Liver (tissue), 9 donors: ENCODE results near the gene PGA5. TPM values are rescaled to one million over a fixed set of nuclear protein-coding genes. Genes with fewer than 3 reads are reported as not detected.

Experiments used
- DNase-seq: peaks from one replicate; pipeline ENCODE4 v3.0.0-alpha.2; 2017; ENCODE audit warnings: low spot score
- H3K27ac ChIP-seq, 2 donors: one replicate each; pipeline ENCODE4 v1.7.0; 2013; ENCODE audit warnings: inconsistent platforms in 2 of 2, low read length in 2 of 2, control low read depth in 1 of 2, low read depth in 1 of 2, mild to moderate bottlenecking in 1 of 2
- H3K27me3 ChIP-seq, 4 donors: one replicate each; pipeline versions ENCODE4 v1.6.1 to v1.7.0; 2013; ENCODE audit warnings: low read length in 3 of 4, inconsistent platforms in 1 of 4, mild to moderate bottlenecking in 1 of 4, moderate library complexity in 1 of 4; ENCODE audit not compliant: control insufficient read depth in 4 of 4, insufficient read depth in 4 of 4
- H3K36me3 ChIP-seq, 4 donors: one replicate each; pipeline versions ENCODE4 v1.6.1 to v1.7.0; 2013; ENCODE audit warnings: low read length in 3 of 4, mild to moderate bottlenecking in 3 of 4, low read depth in 1 of 4, moderate library complexity in 1 of 4; ENCODE audit not compliant: control insufficient read depth in 4 of 4, insufficient read depth in 3 of 4
- H3K4me1 ChIP-seq, 4 donors: one replicate each; pipeline versions ENCODE4 v1.6.1 to v1.7.0; 2013; ENCODE audit warnings: low read length in 3 of 4, mild to moderate bottlenecking in 3 of 4, moderate library complexity in 1 of 4; ENCODE audit not compliant: control insufficient read depth in 4 of 4, insufficient read depth in 4 of 4
- H3K4me3 ChIP-seq, 3 donors: one replicate each; pipeline versions ENCODE4 v1.6.1 to v1.7.0; 2013; ENCODE audit warnings: low read length in 3 of 3, control low read depth in 1 of 3, low read depth in 1 of 3, mild to moderate bottlenecking in 1 of 3
- H3K9ac ChIP-seq, 2 donors: one replicate each; pipeline ENCODE4 v1.7.0; 2013; ENCODE audit warnings: low read length in 2 of 2, mild to moderate bottlenecking in 2 of 2, moderate library complexity in 2 of 2, control low read depth in 1 of 2, low read depth in 1 of 2
- H3K9me3 ChIP-seq, 4 donors: one replicate each; pipeline versions ENCODE4 v1.6.1 to v1.7.0; 2013; ENCODE audit warnings: low read length in 3 of 4; ENCODE audit not compliant: control insufficient read depth in 4 of 4
- CTCF ChIP-seq: fragments of 150-350 bp; IDR thresholded peaks from 2 replicates; pipeline ENCODE4 v1.5.1; 2017; ENCODE audit warnings: improper control_type of control experiment, low read depth, low read length; ENCODE audit not compliant: missing input control
- EGR1 ChIP-seq, 2 donors: IDR thresholded peaks; 2 replicates each; pipeline ENCODE4 v1.6.1; 2016 to 2018; ENCODE audit warnings: antibody characterized with exemption in 2 of 2, low read depth in 2 of 2
- FOXA1 ChIP-seq: IDR thresholded peaks from 2 replicates; pipeline ENCODE4 v1.6.1; 2016; ENCODE audit warnings: antibody characterized with exemption
- FOXA2 ChIP-seq: IDR thresholded peaks from 2 replicates; pipeline ENCODE4 v1.6.1; 2016; ENCODE audit warnings: antibody characterized with exemption
- GABPA ChIP-seq, 2 donors: IDR thresholded peaks in 1 of 2; conservative IDR thresholded peaks in 1 of 2; 2 replicates each; pipeline ENCODE4 v1.6.1; 2016; ENCODE audit warnings: antibody characterized with exemption in 2 of 2, mild to moderate bottlenecking in 1 of 2, moderate library complexity in 1 of 2
- HNF4A ChIP-seq, 2 donors: conservative IDR thresholded peaks; 2 replicates each; pipeline ENCODE4 v1.6.1; 2016; ENCODE audit warnings: antibody characterized with exemption in 2 of 2, mild to moderate bottlenecking in 2 of 2
- JUND ChIP-seq, 2 donors: IDR thresholded peaks; 2 replicates each; pipeline ENCODE4 v1.6.1; 2016; ENCODE audit warnings: antibody characterized with exemption in 2 of 2
- MAX ChIP-seq: IDR thresholded peaks from 2 replicates; pipeline ENCODE4 v1.6.1; 2016; ENCODE audit warnings: antibody characterized with exemption
- RAD21 ChIP-seq, 2 donors: IDR thresholded peaks; 2 replicates each; pipeline ENCODE4 v1.6.1; 2016; ENCODE audit warnings: antibody characterized with exemption in 2 of 2, mild to moderate bottlenecking in 2 of 2
- REST ChIP-seq: IDR thresholded peaks from 2 replicates; pipeline ENCODE4 v1.6.1; 2016; ENCODE audit warnings: antibody characterized with exemption, mild to moderate bottlenecking
- RXRA ChIP-seq, 2 donors: IDR thresholded peaks; 2 replicates each; pipeline ENCODE4 v1.6.1; 2017 to 2018; ENCODE audit warnings: antibody characterized with exemption in 2 of 2, mild to moderate bottlenecking in 1 of 2
- SP1 ChIP-seq: IDR thresholded peaks from 2 replicates; pipeline ENCODE4 v1.6.1; 2018; ENCODE audit warnings: antibody characterized with exemption, mild to moderate bottlenecking
- TAF1 ChIP-seq: conservative IDR thresholded peaks from 2 replicates; pipeline ENCODE4 v1.6.1; 2016; ENCODE audit warnings: antibody characterized with exemption, mild to moderate bottlenecking
- ZBTB33 ChIP-seq: IDR thresholded peaks from 2 replicates; pipeline ENCODE4 v1.6.1; 2016; ENCODE audit warnings: antibody characterized with exemption
- WGBS: extraction: QIAGEN DNeasy Blood & Tissue Kit; methylation state at CpG from one replicate; pipeline ENCODE4 v1.1.7; 2013; 5-methylcytosine and 5-hydroxymethylcytosine counted together
- polyA plus RNA-seq, 2 donors: library from polyadenylated mRNA; stranded (reverse) in 1 of 2; unstranded in 1 of 2; fragments of 200-250 nt in 1 of 2; fragments of >200 nt in 1 of 2; fragmentation: Nextera tagmentation in 1 of 2; extraction: Ambion mirVana in 1 of 2; gene quantifications; one replicate each; pipeline versions ENCODE4 v1.2.1 to v1.2.3, GENCODE V29; 2013 to 2015
- total RNA-seq, 2 donors: library from RNA; depleted of rRNA; stranded (reverse); fragments of >200 nt; gene quantifications; one replicate each; pipeline ENCODE4 v1.2.3, GENCODE V29; 2014
- donor health status: healthy.
- donor health status: healthy.
- donor health status: healthy.
- donor health status: healthy.
- donor health status: healthy.

Gene PGA5
- total and polyA plus RNA-seq, 4 donors: 0.31 to 1.7 (median 0.40) TPM; not detected in 1

GRCh38 chr11:61256710-61257482 is 15.9 kb downstream of the PGA5 start (continued):
- no peak for TF ChIP-seq CTCF
- TF ChIP-seq FOXA1: no peak

- WGBS: 93% methylated on average over 9 of the region's 9 CpGs
- no peak for DNase-seq
These were observed 17.6 kb downstream of the PGA5 start for GRCh38 chr11:61258546-61258945.

More at GRCh38 chr11:61258546-61258945, 17.6 kb downstream of the PGA5 start:
- Histone ChIP-seq H3K27ac (no peak overlapping the region), H3K36me3 (no peaks in the 10 kb centered on the region), H3K9me3 (no peaks in the 10 kb centered on the region), H3K4me1 (no peaks in the 10 kb centered on the region), H3K9ac (no peak overlapping the region), H3K27me3 (no peaks in the 10 kb centered on the region), H3K4me3 (no peak overlapping the region)
- TF ChIP-seq MAX: no peak
- no peak for TF ChIP-seq JUND (IDR thresholded peaks at IDR 0.05)
- no peak for TF ChIP-seq CTCF
- no peak for TF ChIP-seq RAD21 (IDR thresholded peaks at IDR 0.05)
- no peak for TF ChIP-seq GABPA (IDR thresholded peaks at IDR 0.05 in 1 of 2, conservative IDR thresholded peaks at IDR 0.05 in 1 of 2)
- no peak for TF ChIP-seq ZBTB33
- TF ChIP-seq FOXA1: no peak
- no peak for TF ChIP-seq FOXA2
- no peak for TF ChIP-seq HNF4A (conservative IDR thresholded peaks at IDR 0.05)
- TF ChIP-seq EGR1 (IDR thresholded peaks at IDR 0.05; ENCODE audit: low read depth in 2 of 2): no peak
- no peak for TF ChIP-seq RXRA (IDR thresholded peaks at IDR 0.05)
- TF ChIP-seq SP1: no peak
- no peak for TF ChIP-seq TAF1
- no peak for TF ChIP-seq REST
